ENCODE results near the gene TAS2R3.
"Not testable (repeated sequence)": the region's sequence is repeated elsewhere in the genome, so short reads cannot be mapped to it uniquely, and the experiment has no call there.

TAS2R3 gene

GRCh38 chr7:141763797-141764196 lies at the start of gene TAS2R3:
Gene TAS2R3, plus strand, starts transcription at chr7:141764097. Its CDS starts 62 bp downstream, at chr7:141764159.
- no peak for DNase-seq (ENCODE audit: low read depth in 2 of 2)

GRCh38 chr7:141714571-141714970 lies 49.3 kb upstream of the TAS2R3 start:
- DNase-seq (ENCODE audit: low read depth in 2 of 2): no peak

- DNase-seq (ENCODE audit: low read depth in 2 of 2): no peak
Observed at GRCh38 chr7:141715018-141715417, 48.9 kb upstream of the TAS2R3 start.

- no peak for DNase-seq (ENCODE audit: low read depth in 2 of 2)
Observed at GRCh38 chr7:141715794-141716689, 47.9 kb upstream of the TAS2R3 start.

GRCh38 chr7:141717450-141717849 lies 46.4 kb upstream of the TAS2R3 start:
- no peak for DNase-seq (ENCODE audit: low read depth in 2 of 2)

GRCh38 chr7:141722529-141722928 lies 41.4 kb upstream of the TAS2R3 start:
- no peak for DNase-seq (ENCODE audit: low read depth in 2 of 2)

- no peak for DNase-seq (ENCODE audit: low read depth in 2 of 2)
Observed at GRCh38 chr7:141729020-141729419, 34.9 kb upstream of the TAS2R3 start.

GRCh38 chr7:141731476-141732149 lies 32.3 kb upstream of the TAS2R3 start:
- DNase-seq (ENCODE audit: low read depth in 2 of 2): no peak

- DNase-seq (ENCODE audit: low read depth in 2 of 2): no peak
Observed at GRCh38 chr7:141737118-141737835, 26.6 kb upstream of the TAS2R3 start.

- DNase-seq (ENCODE audit: low read depth in 2 of 2): peak; percentile 82 to 83
Observed at GRCh38 chr7:141737836-141738591, 25.9 kb upstream of the TAS2R3 start, which contains the start of gene SSBP1. Gene SSBP1, plus strand, starts transcription at chr7:141738358. Its CDS starts 809 bp downstream, at chr7:141739167.

GRCh38 chr7:141738592-141739013 lies 25.3 kb upstream of the TAS2R3 start:
- no peak for DNase-seq (ENCODE audit: low read depth in 2 of 2)

GRCh38 chr7:141739250-141739649 lies 24.6 kb upstream of the TAS2R3 start:
- no peak for DNase-seq (ENCODE audit: low read depth in 2 of 2)

GRCh38 chr7:141742229-141742628 lies 21.7 kb upstream of the TAS2R3 start:
- DNase-seq (ENCODE audit: low read depth in 2 of 2): no peak

GRCh38 chr7:141744131-141744530 lies 19.8 kb upstream of the TAS2R3 start:
- no peak for DNase-seq (ENCODE audit: low read depth in 2 of 2)

- no peak for DNase-seq (ENCODE audit: low read depth in 2 of 2)
Observed at GRCh38 chr7:141748396-141748795, 15.5 kb upstream of the TAS2R3 start.

GRCh38 chr7:141751904-141752303 lies 12.0 kb upstream of the TAS2R3 start:
- DNase-seq (ENCODE audit: low read depth in 2 of 2): not testable (repeated sequence)

GRCh38 chr7:141752634-141753033 lies 11.3 kb upstream of the TAS2R3 start:
- no peak for DNase-seq (ENCODE audit: low read depth in 2 of 2)

GRCh38 chr7:141754939-141755338 lies 9.0 kb upstream of the TAS2R3 start:
- DNase-seq (ENCODE audit: low read depth in 2 of 2): no peak

- not testable (repeated sequence) for DNase-seq (ENCODE audit: low read depth in 2 of 2)
Observed at GRCh38 chr7:141770083-141770583, 6.2 kb downstream of the TAS2R3 start.

GRCh38 chr7:141776374-141776773 lies 12.5 kb downstream of the TAS2R3 start, which contains the start of gene TAS2R4:
Gene TAS2R4, plus strand, starts transcription at chr7:141776674. Its CDS starts 1,815 bp downstream, at chr7:141778489.
- no peak for DNase-seq (ENCODE audit: low read depth in 2 of 2)

All from stimulated activated CD8-positive, alpha-beta memory T cell treated with anti-CD3 and anti-CD28 coated beads, Interleukin-15, amount 100 ng/mL, for 48 hours (primary cell).